GM12878 (cell line): ENCODE measurements around the gene MALT1. TPM values are rescaled to one million over a fixed set of nuclear protein-coding genes. Genes with fewer than 3 reads are reported as not detected.

ENCODE experiments used
- ATAC-seq: fragments of 200-7000 bp; cut with Tn5 transposase; 3 replicates; pipeline ENCODE4 v1.9.1; 2020; ENCODE audit warnings: mild to moderate bottlenecking, moderate library complexity
- BruUV-seq: library from RNA; stranded (reverse); fragments of 400-500 nt; replicated peaks from 2 replicates; lab custom pipeline; 2021; lab: Mats Ljungman, UMichigan
- CTCF ChIA-PET: fragments of 300-600 bp; sonication (Branson Sonifier 250); formaldehyde crosslinking; extraction: SDS; loops from one replicate; lab custom pipeline; 2021; ENCODE audit warnings: inconsistent platforms; lab: Yijun Ruan, JAX
- POLR2A ChIA-PET: fragments of 350-600 bp; formaldehyde crosslinking; extraction: SDS; loops from one replicate; lab custom pipeline; 2021; ENCODE audit warnings: inconsistent platforms; lab: Charles Lee
- RAD21 ChIA-PET: fragments of 300-600 bp; sonication (Branson Sonifier 250); formaldehyde crosslinking; loops from one replicate; lab custom pipeline; 2023; ENCODE audit warnings: antibody characterized with exemption; ENCODE audit not compliant: unreplicated experiment; lab: Charles Lee
- SMC1A ChIA-PET: fragments of 300-600 bp; sonication (Branson Sonifier 250); formaldehyde crosslinking; loops from one replicate; lab custom pipeline; 2023; ENCODE audit not compliant: unreplicated experiment, uncharacterized antibody; lab: Charles Lee
- DNase-seq: peaks from one replicate; pipeline ENCODE4 v3.0.0-alpha.2; 2011; ENCODE audit warnings: low read depth, low spot score
- FAIRE-seq: peaks from 3 replicates; lab custom pipeline; 2011; peaks lifted over from hg19 to GRCh38; lab: Jason Lieb, UNC
- H2AFZ ChIP-seq: 2 replicates; pipeline ENCODE4 v1.6.0; 2011; ENCODE audit warnings: low read depth, low read length, control low read depth; ENCODE audit not compliant: control insufficient read depth
- H3K27ac ChIP-seq: 2 replicates; pipeline ENCODE4 v1.5.1; 2011; ENCODE audit warnings: control low read depth; ENCODE audit not compliant: control insufficient read depth, insufficient read depth
- H3K27me3 ChIP-seq, 2 experiments: replicated peaks in 1 of 2; 2 replicates each; pipeline versions ENCODE4 v1.6.0 to v1.6.1; 2011; ENCODE audit warnings: low read length in 1 of 2; ENCODE audit not compliant: control insufficient read depth in 2 of 2, insufficient read depth in 2 of 2
- H3K36me3 ChIP-seq, 2 experiments: 2 replicates each; pipeline ENCODE4 v1.5.1; 2011; ENCODE audit warnings: low read length in 1 of 2; ENCODE audit not compliant: control insufficient read depth in 2 of 2, insufficient read depth in 2 of 2
- H3K4me1 ChIP-seq: 2 replicates; pipeline ENCODE4 v1.6.1; 2011; ENCODE audit warnings: mild to moderate bottlenecking, low read length, moderate library complexity, mixed read lengths; ENCODE audit not compliant: control insufficient read depth, insufficient read depth
- H3K4me2 ChIP-seq: 2 replicates; pipeline ENCODE4 v1.6.0; 2011; ENCODE audit warnings: control low read depth; ENCODE audit not compliant: control insufficient read depth, insufficient read depth
- H3K4me3 ChIP-seq: fragments of 200-600 bp; sonication (generic); 2 replicates; pipeline ENCODE4 v1.5.1; 2016
- H3K79me2 ChIP-seq: 2 replicates; pipeline ENCODE4 v1.6.0; 2011; ENCODE audit warnings: low read length; ENCODE audit not compliant: control insufficient read depth, insufficient read depth
- H3K9ac ChIP-seq: 2 replicates; pipeline ENCODE4 v1.8.0; 2011; ENCODE audit warnings: low read length, control low read depth, mixed read lengths; ENCODE audit not compliant: control insufficient read depth, insufficient read depth
- H3K9me3 ChIP-seq: replicated peaks from 3 replicates; pipeline ENCODE4 v1.5.1; 2011; ENCODE audit warnings: mild to moderate bottlenecking, low read length; ENCODE audit not compliant: control insufficient read depth, insufficient read depth
- H4K20me1 ChIP-seq: 2 replicates; pipeline ENCODE4 v1.6.0; 2011; ENCODE audit not compliant: control insufficient read depth, insufficient read depth
- BHLHE40 ChIP-seq, 2 experiments: fragments of 450-650 bp in 1 of 2; IDR thresholded peaks; 2 replicates each; pipeline ENCODE4 v1.6.1; 2011 to 2017; ENCODE audit warnings: low read depth in 2 of 2, borderline replicate concordance in 1 of 2, improper control_type of control experiment in 1 of 2, low read length in 1 of 2, mild to moderate bottlenecking in 1 of 2
- JUNB ChIP-seq: IDR thresholded peaks from 2 replicates; pipeline ENCODE4 v1.6.1; 2016; ENCODE audit warnings: antibody characterized with exemption, mild to moderate bottlenecking
- MLLT1 ChIP-seq: fragments of 450-650 bp; IDR thresholded peaks from 2 replicates; pipeline ENCODE4 v1.6.1; 2016; ENCODE audit warnings: mild to moderate bottlenecking
- MTA2 ChIP-seq: fragments of 450-650 bp; IDR thresholded peaks from 2 replicates; pipeline ENCODE4 v1.6.1; 2016; ENCODE audit warnings: low read depth, mild to moderate bottlenecking, moderate library complexity
- POLR2AphosphoS5 ChIP-seq: IDR thresholded peaks from 2 replicates; pipeline ENCODE4 v1.6.1; 2011; ENCODE audit warnings: mild to moderate bottlenecking, low read length, inconsistent platforms
- RUNX3 ChIP-seq: IDR thresholded peaks from 2 replicates; pipeline ENCODE4 v1.6.1; 2012; ENCODE audit warnings: low read length, inconsistent platforms
- ZNF24 ChIP-seq: fragments of 450-650 bp; IDR thresholded peaks from 2 replicates; pipeline ENCODE4 v1.6.1; 2017; ENCODE audit warnings: antibody characterized with exemption, mild to moderate bottlenecking
- ZNF274 ChIP-seq: IDR thresholded peaks from one replicate; pipeline ENCODE4 v1.8.0; 2011; ENCODE audit not compliant: insufficient read length, insufficient read depth
- WGBS: methylation state at CpG from one replicate; pipeline ENCODE4 v1.1.6; 2016; ENCODE audit warnings: low lambda C conversion rate; ENCODE audit not compliant: insufficient replicate concordance, insufficient coverage; ENCODE audit errors: missing lambda C conversion rate; 5-methylcytosine and 5-hydroxymethylcytosine counted together
- in situ Hi-C: fragments of 300-500 bp; cut with MboI; formaldehyde crosslinking; loops from 9 replicates; pipeline ENCODE4 v1.14.3; 2018; ENCODE audit warnings: mixed read lengths
- intact Hi-C: fragments of 100-400 bp; cut with micrococcal nuclease; formaldehyde crosslinking; loops from one replicate; pipeline ENCODE4 v1.14.2; 2022; ENCODE audit not compliant: unreplicated experiment
- polyA plus RNA-seq, 11 experiments: library from polyadenylated mRNA; depleted of rRNA in 4 of 11; unstranded in 6 of 11; stranded (reverse) in 5 of 11; fragments of >200 nt; fragmentation: Nextera tagmentation in 4 of 11; fragmentation: Illumina TruSeq in 1 of 11; extraction: Ambion mirVana in 4 of 11; extraction: Trizol in 1 of 11; gene quantifications; 1 replicate in 1 of 11; 2 replicates in 10 of 11; pipeline versions ENCODE4 v1.2.1 to v1.2.3, GENCODE V29; 2011 to 2016; ENCODE audit warnings: inconsistent platforms in 2 of 11, missing spikeins in 2 of 11, low read depth in 1 of 11
- total RNA-seq, 4 experiments: library from RNA; depleted of rRNA in 3 of 4; stranded (reverse); fragments of >200 nt in 3 of 4; fragmentation: Illumina TruSeq in 1 of 4; extraction: Trizol in 1 of 4; gene quantifications; 2 replicates each; pipeline versions ENCODE4 v1.2.1 to v1.2.3, GENCODE V29; 2013 to 2021

The MALT1 gene
- total and polyA plus RNA-seq, 10 of the 15 experiments (the other 5 are each of a cell fraction or from before 2014, with no cell fraction given): 17.6 to 126 (median 45.4) TPM

- Histone ChIP-seq H3K4me2 (peak overlapping the region; percentile 73), H2AFZ (peak overlapping the region; percentile 13; the same call in 1 of the 2 replicates), H3K79me2 (peaks cover 41% of the 10 kb centered on the region), H3K4me1 (peaks cover 47% of the 10 kb centered on the region), H3K27me3 (no peaks in the 10 kb centered on the region), H3K27ac (peak overlapping the region; percentile 86), H4K20me1 (no peaks in the 10 kb centered on the region), H3K9me3 (peaks cover 9% of the 10 kb centered on the region), H3K9ac (peak overlapping the region; percentile 51), H3K36me3 (no peaks in the 10 kb centered on the region), H3K4me3 (peak overlapping the region; percentile 59)
- in situ Hi-C loops: loop anchor here (25.0 kb wide), 1 partner anchor 1258 kb away; no protein-coding TSS in a partner anchor
- ChIA-PET CTCF (interaction anchor here (0.7 to 2.0 kb wide), 5 partner anchors 15 to 124 kb away, joined by 3 to 15 read pairs (median 6); no protein-coding TSS in a partner anchor), POLR2A (interaction anchor here (1.8 kb wide), 1 partner anchor 115 kb away, joined by 8 read pairs; no protein-coding TSS in a partner anchor), SMC1A (interaction anchor here (0.9 to 29.9 kb wide), 10 partner anchors 8 to 118 kb away, joined by 3 to 682 read pairs (median 6); partner anchors contain the start of gene MALT1), RAD21 (interaction anchor here (0.9 to 3.0 kb wide), 10 partner anchors 16 to 117 kb away, joined by 3 to 15 read pairs (median 5); partner anchors contain the start of gene MALT1)
- FAIRE-seq: no peak
- no peak for DNase-seq
- WGBS: 78% methylated on average over 3 of the region's 3 CpGs
- TF ChIP-seq MTA2 (0 out of 2 replicates have a peak, but pooled peaks have one; percentile 25), RUNX3 (0 out of 2 replicates have a peak, but pooled peaks have one; percentile 23), JUNB (0 out of 2 replicates have a peak, but pooled peaks have one; percentile 15), BHLHE40 (IDR thresholded peaks at IDR 0.05; ENCODE audit: borderline replicate concordance in 1 of 2, low read depth in 2 of 2, low read length in 1 of 2) (peak; percentile 66 to 77), MLLT1 (peak; percentile 70; the same call in 1 of the 2 replicates), ZNF24 (0 out of 2 replicates have a peak, but pooled peaks have one; percentile 24), ZNF274 (no peak), POLR2AphosphoS5 (no peak)
- ATAC-seq: no peak
- intact Hi-C loops: loop anchor here (1.0 kb wide), 2 partner anchors 20 to 119 kb away; no protein-coding TSS in a partner anchor
- BruUV-seq: no TSS peak
These were observed 17.3 kb upstream of the MALT1 start for GRCh38 chr18:58653814-58654509.
